ENCODE measurements around the gene OSBP2.

GRCh38 chr22:30863081-30863833, 168.6 kb downstream of the OSBP2 start:
- no peak for TF ChIP-seq CTCF (IDR thresholded peaks at IDR 0.05; ENCODE audit: low read depth, low read length)
- TF ChIP-seq EZH2phosphoT487 (IDR thresholded peaks at IDR 0.05; ENCODE audit: low read depth), result no peak

Data from OCI-LY3 (cell line).